Nephron (organoid): ENCODE data around the gene SERPINA1.

Source experiments
- H3K27ac Mint-ChIP-seq, 3 experiments: 2 replicates each; pipeline ENCODE4 v1.8.0; 2020; ENCODE audit warnings: mixed read lengths in 3 of 3, mild to moderate bottlenecking in 2 of 3, moderate library complexity in 1 of 3
- H3K27me3 Mint-ChIP-seq: 2 replicates; pipeline ENCODE4 v1.8.0; 2021; ENCODE audit warnings: low read depth, mild to moderate bottlenecking, moderate library complexity, mixed read lengths
- H3K36me3 Mint-ChIP-seq: 2 replicates; pipeline ENCODE4 v1.8.0; 2020; ENCODE audit warnings: low read depth, mixed read lengths
- H3K4me1 Mint-ChIP-seq: 2 replicates; pipeline ENCODE4 v1.8.0; 2020; ENCODE audit warnings: mixed read lengths
- H3K4me3 Mint-ChIP-seq, 3 experiments: 2 replicates each; pipeline ENCODE4 v1.8.0; 2020; ENCODE audit warnings: mild to moderate bottlenecking in 3 of 3, mixed read lengths in 3 of 3, moderate library complexity in 2 of 3
- H3K9me3 Mint-ChIP-seq: 2 replicates; pipeline ENCODE4 v1.8.0; 2020; ENCODE audit warnings: mixed read lengths
- CTCF ChIP-seq, 3 experiments: fragments of 200-600 bp; sonication (generic); IDR thresholded peaks; one replicate each; pipeline ENCODE4 v1.5.0; 2021; ENCODE audit warnings: antibody characterized with exemption in 3 of 3; ENCODE audit not compliant: unreplicated experiment in 3 of 3

Gene SERPINA1

GRCh38 chr14:94376976-94377865 is 11.2 kb downstream of the SERPINA1 start:
- H3K4me3 Mint-ChIP-seq: no peak overlapping the region
- no peak for TF ChIP-seq CTCF (IDR thresholded peaks at IDR 0.05; ENCODE audit: unreplicated experiment in 3 of 3)
- H3K9me3 Mint-ChIP-seq: no peaks in the 10 kb centered on the region
- peaks cover 35% of the 10 kb centered on the region for H3K27me3 Mint-ChIP-seq
- H3K36me3 Mint-ChIP-seq: no peaks in the 10 kb centered on the region
- H3K27ac Mint-ChIP-seq: no peak overlapping the region
- H3K4me1 Mint-ChIP-seq: no peaks in the 10 kb centered on the region

- no peak overlapping the region for H3K4me3 Mint-ChIP-seq
- H3K36me3 Mint-ChIP-seq: no peaks in the 10 kb centered on the region
- TF ChIP-seq CTCF (IDR thresholded peaks at IDR 0.05; ENCODE audit: unreplicated experiment in 3 of 3): no peak
- H3K27ac Mint-ChIP-seq: no peak overlapping the region
- peaks cover 35% of the 10 kb centered on the region for H3K27me3 Mint-ChIP-seq
- no peaks in the 10 kb centered on the region for H3K9me3 Mint-ChIP-seq
- no peaks in the 10 kb centered on the region for H3K4me1 Mint-ChIP-seq
Measured at GRCh38 chr14:94376108-94376975, 12.1 kb downstream of the SERPINA1 start.

DNA sequence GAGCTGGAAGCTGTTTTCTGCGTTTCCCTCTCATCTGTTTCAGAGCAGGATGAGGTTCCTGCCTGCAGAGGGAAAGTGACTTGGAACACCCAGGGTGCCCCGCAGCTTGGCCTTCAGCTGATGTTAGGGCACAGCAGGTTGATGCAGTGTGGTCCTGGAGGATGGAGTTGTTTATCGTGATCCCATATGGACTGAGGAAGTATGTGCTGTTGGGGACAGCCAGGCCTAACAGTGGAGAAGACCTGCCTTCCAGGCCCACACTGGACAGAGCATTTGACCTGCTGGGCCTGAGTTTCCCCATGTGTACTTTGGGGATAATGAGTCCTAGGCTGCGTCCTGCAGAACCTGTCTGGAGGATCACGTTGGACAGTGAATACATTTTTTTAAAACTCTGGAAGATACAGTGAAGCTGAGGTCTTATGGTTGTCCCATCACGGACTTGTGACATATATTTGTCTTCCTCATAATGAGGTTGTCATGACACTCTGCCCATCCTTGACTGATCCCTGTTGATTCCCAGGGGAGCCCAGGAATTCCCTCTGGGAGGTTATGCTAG is 12.8 kb downstream of the SERPINA1 start:
- H3K36me3 Mint-ChIP-seq: no peaks in the 10 kb centered on the region
- H3K4me3 Mint-ChIP-seq: no peak overlapping the region

DNA sequence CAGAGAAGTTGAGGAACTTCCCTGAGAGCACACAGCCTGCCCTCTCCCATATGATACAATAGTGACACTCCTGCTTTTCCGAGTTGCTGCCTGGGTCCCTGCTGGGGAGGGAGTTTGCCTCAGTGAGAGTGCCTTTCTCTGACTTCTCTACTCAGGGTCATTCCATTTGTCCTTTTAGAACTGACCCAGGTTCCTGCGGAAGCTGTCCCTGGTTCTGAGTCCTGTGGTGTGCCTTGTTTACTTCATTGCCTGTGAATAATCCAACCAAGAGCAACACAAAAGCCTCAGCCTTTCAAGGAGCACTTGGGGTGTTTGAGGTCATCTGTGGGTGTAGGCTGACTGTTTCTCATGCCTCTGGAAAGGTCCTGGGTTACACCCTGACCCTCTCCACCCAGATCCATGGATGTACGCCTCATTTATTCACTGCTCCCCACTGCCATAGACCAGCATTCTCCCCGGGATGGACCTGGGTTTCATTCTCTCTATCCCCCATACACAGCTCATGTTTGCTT is 13.6 kb downstream of the SERPINA1 start:
- Mint-ChIP-seq H3K27ac (no peak overlapping the region), H3K9me3 (no peaks in the 10 kb centered on the region), H3K36me3 (no peaks in the 10 kb centered on the region), H3K27me3 (peaks cover 25% of the 10 kb centered on the region), H3K4me3 (no peak overlapping the region), H3K4me1 (no peaks in the 10 kb centered on the region)
- no peak for TF ChIP-seq CTCF (IDR thresholded peaks at IDR 0.05; ENCODE audit: unreplicated experiment in 3 of 3)

More for the DNA sequence above, 12.8 kb downstream of the SERPINA1 start:
- TF ChIP-seq CTCF (IDR thresholded peaks at IDR 0.05; ENCODE audit: unreplicated experiment in 3 of 3): no peak
- Mint-ChIP-seq H3K4me1 (no peaks in the 10 kb centered on the region), H3K27me3 (peaks cover 31% of the 10 kb centered on the region), H3K27ac (no peak overlapping the region), H3K9me3 (no peaks in the 10 kb centered on the region)

- H3K27me3 Mint-ChIP-seq: peaks cover 19% of the 10 kb centered on the region
- H3K36me3 Mint-ChIP-seq: no peaks in the 10 kb centered on the region
- H3K27ac Mint-ChIP-seq: no peak overlapping the region
- no peak for TF ChIP-seq CTCF (IDR thresholded peaks at IDR 0.05; ENCODE audit: unreplicated experiment in 3 of 3)
- no peaks in the 10 kb centered on the region for H3K9me3 Mint-ChIP-seq
- no peaks in the 10 kb centered on the region for H3K4me1 Mint-ChIP-seq
- no peak overlapping the region for H3K4me3 Mint-ChIP-seq
Measured at GRCh38 chr14:94374116-94374515, 14.3 kb downstream of the SERPINA1 start.
